K562 (cell line): ENCODE results near the gene CTDNEP1. TPM values are rescaled to one million over a fixed set of nuclear protein-coding genes. Genes with fewer than 3 reads are reported as not detected.

ENCODE experiments used
- BCL6 ChIP-seq: fragments of 250-450 bp; sonication (Bioruptor Pico); IDR thresholded peaks from 2 replicates; pipeline ENCODE4 v1.4.0; 2020
- CBX1 ChIP-seq: sonication (generic); IDR thresholded peaks from 2 replicates; pipeline ENCODE4 v1.6.1; 2016; ENCODE audit warnings: antibody characterized with exemption, low read depth, mild to moderate bottlenecking
- CEBPZ ChIP-seq: fragments of 150-350 bp; IDR thresholded peaks from 2 replicates; pipeline ENCODE4 v1.6.1; 2014; ENCODE audit warnings: low read depth, mild to moderate bottlenecking, low read length, borderline replicate concordance
- CXXC5 ChIP-seq: fragments of 250-450 bp; sonication (Bioruptor Pico); IDR thresholded peaks from 2 replicates; pipeline ENCODE4 v1.8.0; 2022; ENCODE audit warnings: inconsistent platforms, mild to moderate bottlenecking, moderate library complexity
- ETS1 ChIP-seq: conservative IDR thresholded peaks from 2 replicates; pipeline ENCODE4 v1.6.1; 2011; ENCODE audit warnings: low read depth, mild to moderate bottlenecking, low read length; ENCODE audit not compliant: control insufficient read depth
- GATAD2A ChIP-seq: fragments of 450-650 bp; IDR thresholded peaks from 2 replicates; pipeline ENCODE4 v1.6.1; 2017
- MEIS2 ChIP-seq: fragments of 450-650 bp; IDR thresholded peaks from 2 replicates; pipeline ENCODE4 v1.6.1; 2014; ENCODE audit warnings: mild to moderate bottlenecking; ENCODE audit not compliant: partially characterized antibody
- NKRF ChIP-seq: fragments of 450-650 bp; IDR thresholded peaks from 2 replicates; pipeline ENCODE4 v1.6.1; 2016; ENCODE audit warnings: borderline replicate concordance
- PURB ChIP-seq: sonication (generic); formaldehyde crosslinking; IDR thresholded peaks from 2 replicates; pipeline ENCODE4 v1.9.0; 2021; ENCODE audit warnings: low read depth, mild to moderate bottlenecking, missing genetic modification reagents
- RBFOX2 ChIP-seq: fragments of 200-400 bp; formaldehyde crosslinking; IDR thresholded peaks from 2 replicates; pipeline ENCODE4 v1.6.1; 2017; ENCODE audit warnings: low read depth, mild to moderate bottlenecking, low read length, moderate library complexity
- RBM34 ChIP-seq: fragments of 200-400 bp; formaldehyde crosslinking; IDR thresholded peaks from 2 replicates; pipeline ENCODE4 v1.6.1; 2018; ENCODE audit warnings: low read length, borderline replicate concordance; ENCODE audit not compliant: insufficient read depth
- U2AF1 ChIP-seq: fragments of 200-400 bp; formaldehyde crosslinking; optimal IDR thresholded peaks from 2 replicates; pipeline ENCODE3; 2017; ENCODE audit warnings: mild to moderate bottlenecking, low read depth, low read length, moderate library complexity
- ZNF609 ChIP-seq: sonication (generic); formaldehyde crosslinking; IDR thresholded peaks from 2 replicates; pipeline ENCODE4 v1.8.1; 2023; ENCODE audit warnings: missing genetic modification reagents, mild to moderate bottlenecking, borderline replicate concordance
- ZNF830 ChIP-seq: fragments of 250-450 bp; sonication (Bioruptor Pico); IDR thresholded peaks from 2 replicates; pipeline ENCODE4 v1.5.0; 2021; ENCODE audit warnings: mild to moderate bottlenecking
- ZSCAN29 ChIP-seq: fragments of 450-650 bp; IDR thresholded peaks from 2 replicates; pipeline ENCODE4 v1.6.1; 2017
- polyA plus RNA-seq, 8 experiments: library from polyadenylated mRNA; depleted of rRNA in 4 of 8; stranded (reverse) in 5 of 8; unstranded in 3 of 8; fragments of >200 nt; fragmentation: Nextera tagmentation in 2 of 8; fragmentation: Illumina TruSeq in 1 of 8; extraction: Ambion mirVana in 2 of 8; extraction: Trizol in 1 of 8; gene quantifications; 2 replicates each; pipeline versions ENCODE4 v1.2.1 to v1.2.3, GENCODE V29; 2011 to 2014; ENCODE audit warnings: inconsistent platforms in 1 of 8, missing spikeins in 1 of 8
- total RNA-seq, 7 experiments: library from RNA; depleted of rRNA in 6 of 7; stranded (reverse); fragments of >200 nt in 6 of 7; fragmentation: Illumina TruSeq in 2 of 7; extraction: Trizol in 2 of 7; gene quantifications; 2 replicates each; pipeline versions ENCODE4 v1.2.1 to v1.2.3, GENCODE V29; 2011 to 2021; ENCODE audit warnings: low replicate concordance in 1 of 7

Gene CTDNEP1
- total and polyA plus RNA-seq, 9 of the 15 experiments (the other 6 are each of a cell fraction or from before 2014, with no cell fraction given), result 10.7 to 150 (median 28.5) TPM

- TF ChIP-seq CEBPZ (no peak), ZSCAN29 (no peak), PURB (CRISPR knock-in tag) (no peak), ZNF830 (CRISPR knock-in tag) (no peak), ETS1 (no peak), MEIS2 (peak; percentile 36), RBM34 (no peak), ZNF609 (CRISPR knock-in tag) (no peak), NKRF (no peak), CBX1 (no peak), U2AF1 (no peak), CXXC5 (CRISPR knock-in tag) (0 out of 2 replicates have a peak, but pooled peaks have one; percentile 32), BCL6 (CRISPR knock-in tag) (no peak), GATAD2A (no peak), RBFOX2 (peak; percentile 37; the same call in 1 of the 2 replicates)
These were observed 15.6 kb downstream of the CTDNEP1 start (continued) for GRCh38 chr17:7235693-7236665.
